ENCODE data around the gene RAB40A. TPM values are rescaled to one million over a fixed set of nuclear protein-coding genes. Genes with fewer than 3 reads are reported as not detected.

Gene RAB40A
- total RNA-seq, 1 experiment from 2014 or later: not detected

DNA sequence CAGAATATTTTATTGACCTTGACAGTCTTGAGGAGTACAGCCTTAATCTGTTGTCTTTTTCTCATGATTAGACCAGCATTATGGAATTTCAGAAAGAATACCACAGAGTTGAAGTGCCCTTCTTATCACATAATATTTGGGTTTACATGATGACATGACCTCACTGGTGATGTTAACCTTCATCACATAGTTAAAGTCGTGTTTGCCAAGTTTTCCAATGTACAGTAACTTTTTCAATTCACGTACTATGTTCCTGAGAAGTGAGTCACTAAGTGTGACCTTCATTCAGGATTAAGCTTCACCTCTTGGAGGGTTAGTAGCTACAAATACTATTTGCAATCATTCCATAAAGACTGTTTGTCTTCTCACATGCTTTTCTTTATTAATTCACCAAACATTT is 52.1 kb downstream of the RAB40A start:
- Mint-ChIP-seq H3K27me3 (ENCODE audit: low read depth) (no peaks in the 10 kb centered on the region; the same call in 1 of the 2 replicates), H3K36me3 (ENCODE audit: insufficient read depth in 1 of 3, low read depth in 3 of 3) (peaks cover 0 to 3% (median 0%) of the 10 kb centered on the region in 3 experiments; a peak in 1 of 7 replicates), H3K4me1 (peaks cover 3 to 7% of the 10 kb centered on the region in 2 experiments; a peak in 3 of 4 replicates), H3K27ac (no peak overlapping the region), H3K9me3 (peaks cover 0 to 56% of the 10 kb centered on the region in 2 experiments; a peak in 2 of 5 replicates), H3K4me3 (no peak overlapping the region)
- Histone ChIP-seq H3K79me2 (ENCODE audit: insufficient read depth, low read length) (no peaks in the 10 kb centered on the region; the same call in 1 of the 2 replicates), H2BK20ac (ENCODE audit: low read depth, low read length, poor library complexity, severe bottlenecking) (no peak overlapping the region), H3T11ph (ENCODE audit: low read length) (no peak overlapping the region), H2BK12ac (ENCODE audit: insufficient read length, low read depth, low read length) (no peak overlapping the region), H2BK5ac (ENCODE audit: insufficient read length, low read length) (no peak overlapping the region), H4K20me1 (ENCODE audit: control insufficient read depth, insufficient read depth, insufficient read length) (no peaks in the 10 kb centered on the region), H3K18ac (ENCODE audit: insufficient read length, low read depth, low read length) (no peak overlapping the region), H2AK5ac (ENCODE audit: insufficient read length, low read length) (no peak overlapping the region), H3K27me3 (ENCODE audit: insufficient read depth, low read length) (no peaks in the 10 kb centered on the region), H3K56ac (ENCODE audit: insufficient read length, low read depth, low read length) (no peak overlapping the region), H3K14ac (ENCODE audit: insufficient read depth, low read length) (no peak overlapping the region), H3K4me1 (ENCODE audit: insufficient read depth, low read length) (no peaks in the 10 kb centered on the region), H3K4ac (ENCODE audit: low read depth, low read length) (no peak overlapping the region), H3K79me1 (ENCODE audit: insufficient read depth, low read depth, low read length, poor library complexity, severe bottlenecking) (no peaks in the 10 kb centered on the region), H4K5ac (ENCODE audit: insufficient read length, low read depth, low read length) (no peak overlapping the region), H2AFZ (ENCODE audit: low read length) (no peak overlapping the region), H4K8ac (replicated peaks; ENCODE audit: insufficient read length, low read depth, low read length) (no peak overlapping the region), H2BK120ac (ENCODE audit: low read depth, low read length, poor library complexity, severe bottlenecking) (no peak overlapping the region), H4K91ac (ENCODE audit: insufficient read length, low read depth, low read length) (no peak overlapping the region), H3K4me2 (ENCODE audit: insufficient read depth, insufficient read length, low read length) (no peak overlapping the region), H3K23me2 (ENCODE audit: insufficient read length, low read depth, low read length, poor library complexity, severe bottlenecking) (no peaks in the 10 kb centered on the region), H2BK15ac (ENCODE audit: low read depth, low read length) (no peak overlapping the region), H3K9me3 (ENCODE audit: control insufficient read depth, low read depth, low read length) (no peaks in the 10 kb centered on the region), H3K23ac (ENCODE audit: insufficient read length, low read depth, low read length) (no peak overlapping the region), H3K9ac (ENCODE audit: extremely low read depth, insufficient read length, low read length) (no peak overlapping the region), H3K27ac (ENCODE audit: insufficient read length, low read depth, low read length) (no peak overlapping the region)
- TF ChIP-seq, protein P1, sequence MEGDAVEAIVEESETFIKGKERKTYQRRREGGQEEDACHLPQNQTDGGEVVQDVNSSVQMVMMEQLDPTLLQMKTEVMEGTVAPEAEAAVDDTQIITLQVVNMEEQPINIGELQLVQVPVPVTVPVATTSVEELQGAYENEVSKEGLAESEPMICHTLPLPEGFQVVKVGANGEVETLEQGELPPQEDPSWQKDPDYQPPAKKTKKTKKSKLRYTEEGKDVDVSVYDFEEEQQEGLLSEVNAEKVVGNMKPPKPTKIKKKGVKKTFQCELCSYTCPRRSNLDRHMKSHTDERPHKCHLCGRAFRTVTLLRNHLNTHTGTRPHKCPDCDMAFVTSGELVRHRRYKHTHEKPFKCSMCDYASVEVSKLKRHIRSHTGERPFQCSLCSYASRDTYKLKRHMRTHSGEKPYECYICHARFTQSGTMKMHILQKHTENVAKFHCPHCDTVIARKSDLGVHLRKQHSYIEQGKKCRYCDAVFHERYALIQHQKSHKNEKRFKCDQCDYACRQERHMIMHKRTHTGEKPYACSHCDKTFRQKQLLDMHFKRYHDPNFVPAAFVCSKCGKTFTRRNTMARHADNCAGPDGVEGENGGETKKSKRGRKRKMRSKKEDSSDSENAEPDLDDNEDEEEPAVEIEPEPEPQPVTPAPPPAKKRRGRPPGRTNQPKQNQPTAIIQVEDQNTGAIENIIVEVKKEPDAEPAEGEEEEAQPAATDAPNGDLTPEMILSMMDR (conservative IDR thresholded peaks at IDR 0.05): no peak
- no CpG with 5 or more reads among the region's 2 CpGs for WGBS (ENCODE audit: extremely low coverage, insufficient read length, low lambda C conversion rate)
- no peak for DNase-seq
